Mucosa of descending colon (tissue), 3 donors: ENCODE results near the gene EIPR1. TPM values are rescaled to one million over a fixed set of nuclear protein-coding genes. Genes with fewer than 3 reads are reported as not detected.

ENCODE experiments used
- ATAC-seq: fragments of 200-7000 bp; cut with Tn5 transposase; one replicate; pipeline ENCODE4 v1.9.1; 2020; ENCODE audit warnings: mild to moderate bottlenecking, moderate library complexity
- DNase-seq, 3 donors: peaks; one replicate each; pipeline ENCODE4 v3.0.0-alpha.2; 2020
- H3K36me3 ChIP-seq: fragments of 200-600 bp; one replicate; pipeline ENCODE4 v1.8.0; 2021; ENCODE audit warnings: low read depth, mild to moderate bottlenecking
- H3K4me1 ChIP-seq: fragments of 200-600 bp; one replicate; pipeline ENCODE4 v1.8.0; 2021; ENCODE audit warnings: low read depth, mild to moderate bottlenecking
- H3K4me3 ChIP-seq: fragments of 200-600 bp; one replicate; pipeline ENCODE4 v1.8.0; 2021; ENCODE audit warnings: mild to moderate bottlenecking
- H3K9me3 ChIP-seq: fragments of 200-600 bp; one replicate; pipeline ENCODE4 v1.8.0; 2021; ENCODE audit warnings: mild to moderate bottlenecking
- CTCF ChIP-seq: fragments of 200-600 bp; IDR thresholded peaks from one replicate; pipeline ENCODE4 v1.8.0; 2022; ENCODE audit warnings: antibody characterized with exemption, mild to moderate bottlenecking
- intact Hi-C, 2 donors: fragments of 100-400 bp; cut with DNase I in 1 of 2; cut with micrococcal nuclease in 1 of 2; formaldehyde crosslinking; loops; one replicate each; pipeline versions ENCODE4 v1.11.0 to v1.11.1; 2022; cut with DNase I, micrococcal nuclease
- total RNA-seq, 3 donors: library from RNA; stranded (reverse); fragmentation: NEBNext Ultra II Directional in 2 of 3; extraction: Animal tissue kit (Norgen Biotek cat#: 25700) in 2 of 3; gene quantifications; one replicate each; pipeline versions ENCODE4 v1.2.1 to v1.2.4, GENCODE V29; 2021 to 2023
- donor health status: DM: no; HTN: no; CAD: no; lungs with moderate emphysema.
- donor health status: DM: no; HTN: no; CAD: no.
- donor health status: DM: no; HTN: yes; CAD: no.

EIPR1 gene
- total RNA-seq, 3 donors from 2014 or later, result 15.9 to 27.1 (median 25.0) TPM

- H3K4me1 ChIP-seq, result no peaks in the 10 kb centered on the region
- no peak overlapping the region for H3K4me3 ChIP-seq
- no peaks in the 10 kb centered on the region for H3K9me3 ChIP-seq
- no peaks in the 10 kb centered on the region for H3K36me3 ChIP-seq
- DNase-seq (no peak), ATAC-seq (no peak)
- intact Hi-C loops, result no loop called here
- TF ChIP-seq CTCF, result no peak
Measured at GRCh38 chr2:3406501-3406900, 28.9 kb upstream of the EIPR1 start.

- DNase-seq, result no peak
- Histone ChIP-seq H3K36me3 (no peaks in the 10 kb centered on the region), H3K9me3 (no peaks in the 10 kb centered on the region), H3K4me3 (no peak overlapping the region), H3K4me1 (no peaks in the 10 kb centered on the region)
- ATAC-seq, result no peak
- intact Hi-C loops, result no loop called here
- TF ChIP-seq CTCF, result no peak
Measured at GRCh38 chr2:3405876-3406275, 28.3 kb upstream of the EIPR1 start.

- intact Hi-C loops, result no loop called here
- DNase-seq (no peak), ATAC-seq (no peak)
- no peaks in the 10 kb centered on the region for H3K9me3 ChIP-seq
- no peaks in the 10 kb centered on the region for H3K36me3 ChIP-seq
- H3K4me1 ChIP-seq, result no peaks in the 10 kb centered on the region
- TF ChIP-seq CTCF, result no peak
- H3K4me3 ChIP-seq, result no peak overlapping the region
Measured at GRCh38 chr2:3405307-3405706, 27.7 kb upstream of the EIPR1 start.

GRCh38 chr2:3404349-3404894, 26.8 kb upstream of the EIPR1 start:
- TF ChIP-seq CTCF, result no peak
- intact Hi-C loops, result no loop called here
- no peak for ATAC-seq
- no peak overlapping the region for H3K4me3 ChIP-seq
- H3K36me3 ChIP-seq, result no peaks in the 10 kb centered on the region
- H3K9me3 ChIP-seq, result no peaks in the 10 kb centered on the region
- DNase-seq, result no peak
- no peaks in the 10 kb centered on the region for H3K4me1 ChIP-seq

GRCh38 chr2:3403587-3404334, 26.1 kb upstream of the EIPR1 start:
- Histone ChIP-seq H3K4me1 (no peaks in the 10 kb centered on the region), H3K4me3 (no peak overlapping the region), H3K36me3 (no peaks in the 10 kb centered on the region), H3K9me3 (no peaks in the 10 kb centered on the region)
- intact Hi-C loops, result no loop called here
- DNase-seq (no peak), ATAC-seq (no peak)
- TF ChIP-seq CTCF, result no peak
